ENCODE data around the gene HOXB2.

DNA sequence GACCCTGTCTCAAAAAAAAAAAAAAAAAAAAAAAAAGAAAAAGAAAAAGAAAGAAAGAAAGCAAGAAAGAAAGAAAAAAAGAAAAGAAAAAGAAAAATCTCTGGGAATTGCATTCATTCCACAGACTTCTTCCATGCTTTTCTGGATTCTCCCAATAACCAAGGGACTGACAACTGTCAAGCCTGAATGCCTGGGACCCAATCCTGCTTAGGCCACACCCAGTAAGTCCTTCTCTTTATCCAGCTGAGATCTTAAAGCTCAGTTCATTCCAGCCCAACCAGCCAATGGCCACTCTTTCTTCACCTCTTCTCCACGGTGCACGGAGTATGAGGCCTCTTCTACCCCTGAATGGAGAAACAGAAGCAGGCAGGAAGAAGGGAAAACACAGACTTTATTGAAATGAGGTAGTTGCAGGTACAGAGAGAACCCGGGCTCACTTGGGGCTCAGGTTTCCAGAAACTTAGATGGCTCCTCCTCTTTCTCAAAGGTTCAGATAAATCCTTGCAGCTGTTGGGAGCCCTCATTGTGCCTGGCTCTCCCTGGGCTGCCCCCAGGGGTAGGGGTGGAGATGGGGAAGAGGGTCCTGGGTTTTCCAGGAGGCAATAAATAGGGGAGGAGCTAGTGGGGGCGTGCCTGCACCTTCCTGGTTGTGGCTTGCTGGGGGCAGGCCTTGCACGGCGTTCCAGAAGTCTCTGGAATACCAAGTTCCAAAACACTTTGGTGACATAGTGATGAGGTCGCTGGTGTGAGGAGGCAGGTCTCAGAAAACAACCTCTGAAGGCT lies 16.6 kb downstream of the HOXB2 start:
- TF ChIP-seq, protein P1, sequence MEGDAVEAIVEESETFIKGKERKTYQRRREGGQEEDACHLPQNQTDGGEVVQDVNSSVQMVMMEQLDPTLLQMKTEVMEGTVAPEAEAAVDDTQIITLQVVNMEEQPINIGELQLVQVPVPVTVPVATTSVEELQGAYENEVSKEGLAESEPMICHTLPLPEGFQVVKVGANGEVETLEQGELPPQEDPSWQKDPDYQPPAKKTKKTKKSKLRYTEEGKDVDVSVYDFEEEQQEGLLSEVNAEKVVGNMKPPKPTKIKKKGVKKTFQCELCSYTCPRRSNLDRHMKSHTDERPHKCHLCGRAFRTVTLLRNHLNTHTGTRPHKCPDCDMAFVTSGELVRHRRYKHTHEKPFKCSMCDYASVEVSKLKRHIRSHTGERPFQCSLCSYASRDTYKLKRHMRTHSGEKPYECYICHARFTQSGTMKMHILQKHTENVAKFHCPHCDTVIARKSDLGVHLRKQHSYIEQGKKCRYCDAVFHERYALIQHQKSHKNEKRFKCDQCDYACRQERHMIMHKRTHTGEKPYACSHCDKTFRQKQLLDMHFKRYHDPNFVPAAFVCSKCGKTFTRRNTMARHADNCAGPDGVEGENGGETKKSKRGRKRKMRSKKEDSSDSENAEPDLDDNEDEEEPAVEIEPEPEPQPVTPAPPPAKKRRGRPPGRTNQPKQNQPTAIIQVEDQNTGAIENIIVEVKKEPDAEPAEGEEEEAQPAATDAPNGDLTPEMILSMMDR (IDR thresholded peaks at IDR 0.05), result no peak
- no peak for TF ChIP-seq POLR2A (IDR thresholded peaks at IDR 0.05)

All from prostate gland (tissue), 2 donors.